Hepatocyte (in vitro differentiated cells): ENCODE measurements around the gene CHN2.

Experiments
- CTCF ChIP-seq: fragments of 200-600 bp; sonication (generic); IDR thresholded peaks from 2 replicates; pipeline ENCODE4 v1.5.1; 2016; ENCODE audit warnings: antibody characterized with exemption, mild to moderate bottlenecking; ENCODE audit not compliant: poor library complexity
- EZH2 ChIP-seq: fragments of 200-600 bp; sonication (generic); IDR thresholded peaks from 2 replicates; pipeline ENCODE4 v1.6.1; 2016; ENCODE audit warnings: antibody characterized with exemption, mild to moderate bottlenecking, borderline replicate concordance
- EZH2phosphoT487 ChIP-seq: fragments of 200-600 bp; sonication (generic); IDR thresholded peaks from one replicate; pipeline ENCODE4 v1.6.1; 2018; ENCODE audit warnings: antibody characterized with exemption, mild to moderate bottlenecking, low read depth, moderate library complexity; ENCODE audit not compliant: unreplicated experiment, severe bottlenecking

GRCh38 chr7:29300026-29300480 lies 105.5 kb downstream of the CHN2 start:
- TF ChIP-seq CTCF (no peak), EZH2 (no peak), EZH2phosphoT487 (no peak)
